Activated CD4-positive, alpha-beta T cell treated with anti-CD3 and anti-CD28 coated beads for 36 hours (primary cell): ENCODE data around the gene RNF112. TPM values are rescaled to one million over a fixed set of nuclear protein-coding genes. Genes with fewer than 3 reads are reported as not detected.
"Not testable (repeated sequence)": the region's sequence is repeated elsewhere in the genome, so short reads cannot be mapped to it uniquely, and the experiment has no call there.

Source experiments
- ATAC-seq: fragments of 200-7000 bp; cut with Tn5 transposase; one replicate; pipeline ENCODE4 v1.10.0; 2021; ENCODE audit warnings: mild to moderate bottlenecking, moderate library complexity
- CTCF ChIA-PET: fragments of 350-600 bp; sonication (Branson Sonifier 250); formaldehyde crosslinking; loops from one replicate; lab custom pipeline; 2021; ENCODE audit warnings: antibody characterized with exemption; lab: Charles Lee
- POLR2A ChIA-PET: fragments of 350-600 bp; sonication (Branson Sonifier 250); formaldehyde crosslinking; loops from one replicate; lab custom pipeline; 2021; ENCODE audit warnings: antibody characterized with exemption, inconsistent platforms; lab: Charles Lee
- DNase-seq: peaks from one replicate; pipeline ENCODE4 v3.0.0-alpha.2; 2020
- H3K27ac Mint-ChIP-seq: one replicate; pipeline ENCODE4 v1.8.0; 2021; ENCODE audit warnings: mixed read lengths
- H3K27me3 Mint-ChIP-seq: one replicate; pipeline ENCODE4 v1.8.0; 2021; ENCODE audit warnings: mixed read lengths
- H3K36me3 Mint-ChIP-seq: one replicate; pipeline ENCODE4 v1.8.0; 2021; ENCODE audit warnings: low read depth, mixed read lengths
- H3K4me1 Mint-ChIP-seq: one replicate; pipeline ENCODE4 v1.8.0; 2021; ENCODE audit warnings: mixed read lengths
- H3K4me3 Mint-ChIP-seq: one replicate; pipeline ENCODE4 v1.8.0; 2021; ENCODE audit warnings: mild to moderate bottlenecking, moderate library complexity, mixed read lengths
- H3K9me3 Mint-ChIP-seq: one replicate; pipeline ENCODE4 v1.8.0; 2021; ENCODE audit warnings: low read depth, mixed read lengths
- intact Hi-C, 2 experiments: fragments of 100-400 bp; cut with DNase I in 1 of 2; cut with micrococcal nuclease in 1 of 2; formaldehyde crosslinking; loops; one replicate each; pipeline versions ENCODE4 v1.14.2 to v1.15.1; 2022 to 2024; cut with DNase I, micrococcal nuclease
- total RNA-seq, 2 experiments: library from RNA; stranded (reverse); gene quantifications; one replicate each; pipeline ENCODE4 v1.2.3, GENCODE V29; 2021

RNF112 gene
- total RNA-seq, 2 experiments from 2014 or later: 0.26 to 0.55 TPM

GRCh38 chr17:19456016-19456927 lies 45.2 kb downstream of the RNF112 start:
- Mint-ChIP-seq H3K36me3 (no peaks in the 10 kb centered on the region), H3K9me3 (no peaks in the 10 kb centered on the region), H3K4me1 (peaks cover 19% of the 10 kb centered on the region), H3K27ac (no peak overlapping the region), H3K27me3 (peaks cover 3% of the 10 kb centered on the region), H3K4me3 (no peak overlapping the region)
- ATAC-seq (no peak), DNase-seq (no peak)
- intact Hi-C loops: no loop called here
- ChIA-PET POLR2A (no interaction called here), CTCF (interaction anchor here (1.0 to 2.6 kb wide), 4 partner anchors 8 to 93 kb away, joined by 3 to 10 read pairs (median 4); partner anchors contain the start of gene B9D1)

- CTCF ChIA-PET: interaction anchor here (1.0 to 2.6 kb wide), 3 partner anchors 9 to 94 kb away, joined by 3 to 10 read pairs (median 5); partner anchors contain the start of gene B9D1
- ATAC-seq: no peak
- Mint-ChIP-seq H3K9me3 (no peaks in the 10 kb centered on the region), H3K36me3 (no peaks in the 10 kb centered on the region), H3K4me1 (peaks cover 24% of the 10 kb centered on the region), H3K4me3 (no peak overlapping the region), H3K27ac (no peak overlapping the region), H3K27me3 (peaks cover 3% of the 10 kb centered on the region)
- intact Hi-C loops: no loop called here
- DNase-seq: no peak
- POLR2A ChIA-PET: no interaction called here
These were observed 46.0 kb downstream of the RNF112 start for GRCh38 chr17:19457046-19457445.

- Mint-ChIP-seq H3K27ac (no peak overlapping the region), H3K4me1 (peaks cover 29% of the 10 kb centered on the region), H3K27me3 (peaks cover under 1% of the 10 kb centered on the region), H3K36me3 (no peaks in the 10 kb centered on the region), H3K9me3 (no peaks in the 10 kb centered on the region), H3K4me3 (no peak overlapping the region)
- no peak for ATAC-seq
- CTCF ChIA-PET: interaction anchor here (0.6 to 2.6 kb wide), 3 partner anchors 10 to 286 kb away, joined by 3 to 10 read pairs (median 6); partner anchors contain the start of gene B9D1
- POLR2A ChIA-PET: no interaction called here
- no peak for DNase-seq
- intact Hi-C loops: no loop called here
These were observed 46.8 kb downstream of the RNF112 start for GRCh38 chr17:19457830-19458271.

GRCh38 chr17:19458481-19458880 lies 47.4 kb downstream of the RNF112 start:
- H3K4me1 Mint-ChIP-seq: peaks cover 35% of the 10 kb centered on the region
- H3K27me3 Mint-ChIP-seq, POLR2A ChIA-PET, DNase-seq, H3K4me3 Mint-ChIP-seq, H3K27ac Mint-ChIP-seq, H3K36me3 Mint-ChIP-seq, intact Hi-C loops, H3K9me3 Mint-ChIP-seq, ATAC-seq: not testable (repeated sequence)
- CTCF ChIA-PET: interaction anchor here (0.6 to 1.6 kb wide), 4 partner anchors 10 to 285 kb away, joined by 3 to 6 read pairs (median 3); partner anchors contain the start of gene B9D1

GRCh38 chr17:19459018-19459655 lies 48.1 kb downstream of the RNF112 start:
- DNase-seq, POLR2A ChIA-PET, intact Hi-C loops, H3K36me3 Mint-ChIP-seq, ATAC-seq, H3K27me3 Mint-ChIP-seq, H3K27ac Mint-ChIP-seq, H3K9me3 Mint-ChIP-seq, H3K4me3 Mint-ChIP-seq: not testable (repeated sequence)
- peaks cover 42% of the 10 kb centered on the region for H3K4me1 Mint-ChIP-seq
- CTCF ChIA-PET: interaction anchor here (0.7 to 1.6 kb wide), 3 partner anchors 10 to 96 kb away, joined by 3 to 6 read pairs (median 3); partner anchors contain the start of gene B9D1

- DNase-seq (no peak), ATAC-seq (no peak)
- H3K4me1 Mint-ChIP-seq: peaks cover 50% of the 10 kb centered on the region
- no peaks in the 10 kb centered on the region for H3K36me3 Mint-ChIP-seq
- no peaks in the 10 kb centered on the region for H3K27me3 Mint-ChIP-seq
- no peaks in the 10 kb centered on the region for H3K9me3 Mint-ChIP-seq
- intact Hi-C loops: no loop called here
- POLR2A ChIA-PET: no interaction called here
- no peak overlapping the region for H3K4me3 Mint-ChIP-seq
- CTCF ChIA-PET: interaction anchor here (0.6 to 1.9 kb wide), 6 partner anchors 14 to 449 kb away, joined by 3 to 7 read pairs (median 3); partner anchors contain the start of gene B9D1
- no peak overlapping the region for H3K27ac Mint-ChIP-seq
These were observed 49.7 kb downstream of the RNF112 start for GRCh38 chr17:19460700-19461099.

- no peak for DNase-seq
- Mint-ChIP-seq H3K27me3 (no peaks in the 10 kb centered on the region), H3K4me3 (no peak overlapping the region), H3K27ac (no peak overlapping the region), H3K4me1 (peaks cover 50% of the 10 kb centered on the region), H3K9me3 (no peaks in the 10 kb centered on the region), H3K36me3 (no peaks in the 10 kb centered on the region)
- ATAC-seq: no peak
- CTCF ChIA-PET: interaction anchor here (0.6 to 1.9 kb wide), 6 partner anchors 14 to 449 kb away, joined by 3 to 7 read pairs (median 3); partner anchors contain the start of gene B9D1
- POLR2A ChIA-PET: no interaction called here
- intact Hi-C loops: no loop called here
These were observed 50.1 kb downstream of the RNF112 start for GRCh38 chr17:19461116-19461515.

- CTCF ChIA-PET: interaction anchor here (0.7 to 1.9 kb wide), 2 partner anchors 18 to 99 kb away, joined by 3 to 7 read pairs; partner anchors contain the start of gene B9D1
- no peak overlapping the region for H3K27ac Mint-ChIP-seq
- H3K27me3 Mint-ChIP-seq: no peaks in the 10 kb centered on the region
- POLR2A ChIA-PET: no interaction called here
- no peak overlapping the region for H3K4me3 Mint-ChIP-seq
- H3K9me3 Mint-ChIP-seq: no peaks in the 10 kb centered on the region
- DNase-seq: no peak
- H3K36me3 Mint-ChIP-seq: no peaks in the 10 kb centered on the region
- intact Hi-C loops: loop anchor here in 1 of 2 experiments (2.0 kb wide), 1 partner anchor 13 kb away; no protein-coding TSS in a partner anchor
- no peak for ATAC-seq
- H3K4me1 Mint-ChIP-seq: peaks cover 50% of the 10 kb centered on the region
These were observed 50.6 kb downstream of the RNF112 start for GRCh38 chr17:19461681-19462080.

- ChIA-PET CTCF (interaction anchor here (1.9 kb wide), 1 partner anchor 100 kb away, joined by 7 read pairs; the partner anchor contains the start of gene B9D1), POLR2A (interaction anchor here (0.8 kb wide), 1 partner anchor 25 kb away, joined by 3 read pairs; no protein-coding TSS in a partner anchor)
- Mint-ChIP-seq H3K4me1 (peaks cover 43% of the 10 kb centered on the region), H3K27ac (peak overlapping the region; percentile 62)
- H3K9me3 Mint-ChIP-seq, H3K4me3 Mint-ChIP-seq, H3K36me3 Mint-ChIP-seq, H3K27me3 Mint-ChIP-seq, DNase-seq, ATAC-seq: not testable (repeated sequence)
- intact Hi-C loops: loop anchor here in 1 of 2 experiments (2.0 kb wide), 1 partner anchor 14 kb away; no protein-coding TSS in a partner anchor
These were observed 51.5 kb downstream of the RNF112 start for GRCh38 chr17:19462456-19463035.

- Mint-ChIP-seq H3K27me3 (no peaks in the 10 kb centered on the region), H3K4me3 (no peak overlapping the region), H3K36me3 (no peaks in the 10 kb centered on the region), H3K9me3 (no peaks in the 10 kb centered on the region), H3K4me1 (peaks cover 38% of the 10 kb centered on the region), H3K27ac (no peak overlapping the region)
- ChIA-PET CTCF (no interaction called here), POLR2A (no interaction called here)
- DNase-seq (no peak), ATAC-seq (no peak)
- intact Hi-C loops: no loop called here
These were observed 53.3 kb downstream of the RNF112 start for GRCh38 chr17:19464031-19465026.
